Hepatocyte (in vitro differentiated cells): ENCODE data around the gene FAM3D.
"Not testable (repeated sequence)": the region's sequence is repeated elsewhere in the genome, so short reads cannot be mapped to it uniquely, and the experiment has no call there.

Source experiments
- EZH2 ChIP-seq: fragments of 200-600 bp; sonication (generic); IDR thresholded peaks from 2 replicates; pipeline ENCODE4 v1.6.1; 2016; ENCODE audit warnings: antibody characterized with exemption, mild to moderate bottlenecking, borderline replicate concordance
- EZH2phosphoT487 ChIP-seq: fragments of 200-600 bp; sonication (generic); IDR thresholded peaks from one replicate; pipeline ENCODE4 v1.6.1; 2018; ENCODE audit warnings: antibody characterized with exemption, mild to moderate bottlenecking, low read depth, moderate library complexity; ENCODE audit not compliant: unreplicated experiment, severe bottlenecking
- TF ChIP-seq, protein P1 (sequence below): fragments of 200-600 bp; sonication (generic); IDR thresholded peaks from 2 replicates; pipeline ENCODE4 v1.5.1; 2016; ENCODE audit warnings: antibody characterized with exemption, mild to moderate bottlenecking; ENCODE audit not compliant: poor library complexity

DNA sequence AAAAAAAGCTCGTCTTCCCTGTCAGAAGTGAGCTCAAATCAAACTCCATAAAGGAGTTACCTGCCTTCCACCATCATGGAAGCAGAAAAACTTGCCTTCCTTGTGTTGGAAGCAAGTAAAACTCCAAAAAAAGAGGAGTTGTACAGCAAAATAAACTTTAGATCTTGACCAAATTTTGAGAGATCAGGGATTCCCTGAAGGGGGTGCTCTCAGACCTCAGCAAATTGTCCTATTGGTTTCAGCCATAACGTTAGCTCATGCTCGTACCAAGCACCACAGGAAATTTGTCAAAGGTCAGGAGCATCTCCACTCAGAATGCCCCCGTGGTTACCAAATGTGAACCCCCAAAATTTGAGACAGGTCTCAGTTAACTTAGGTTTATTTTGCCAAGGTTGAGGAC, 28.7 kb upstream of the FAM3D start:
- TF ChIP-seq EZH2phosphoT487, EZH2: not testable (repeated sequence)
- TF ChIP-seq, protein P1, sequence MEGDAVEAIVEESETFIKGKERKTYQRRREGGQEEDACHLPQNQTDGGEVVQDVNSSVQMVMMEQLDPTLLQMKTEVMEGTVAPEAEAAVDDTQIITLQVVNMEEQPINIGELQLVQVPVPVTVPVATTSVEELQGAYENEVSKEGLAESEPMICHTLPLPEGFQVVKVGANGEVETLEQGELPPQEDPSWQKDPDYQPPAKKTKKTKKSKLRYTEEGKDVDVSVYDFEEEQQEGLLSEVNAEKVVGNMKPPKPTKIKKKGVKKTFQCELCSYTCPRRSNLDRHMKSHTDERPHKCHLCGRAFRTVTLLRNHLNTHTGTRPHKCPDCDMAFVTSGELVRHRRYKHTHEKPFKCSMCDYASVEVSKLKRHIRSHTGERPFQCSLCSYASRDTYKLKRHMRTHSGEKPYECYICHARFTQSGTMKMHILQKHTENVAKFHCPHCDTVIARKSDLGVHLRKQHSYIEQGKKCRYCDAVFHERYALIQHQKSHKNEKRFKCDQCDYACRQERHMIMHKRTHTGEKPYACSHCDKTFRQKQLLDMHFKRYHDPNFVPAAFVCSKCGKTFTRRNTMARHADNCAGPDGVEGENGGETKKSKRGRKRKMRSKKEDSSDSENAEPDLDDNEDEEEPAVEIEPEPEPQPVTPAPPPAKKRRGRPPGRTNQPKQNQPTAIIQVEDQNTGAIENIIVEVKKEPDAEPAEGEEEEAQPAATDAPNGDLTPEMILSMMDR, result not testable (repeated sequence)
